ENCODE measurements around the gene LYPD1.
"Not testable (repeated sequence)": the region's sequence is repeated elsewhere in the genome, so short reads cannot be mapped to it uniquely, and the experiment has no call there.

Gene LYPD1

GRCh38 chr2:132669908-132670495 lies at the start of gene LYPD1:
TSS of gene LYPD1 (minus strand) at chr2:132670205. CDS start at chr2:132669932, 273 bp downstream.
- in situ Hi-C loops (cut with MboI; ENCODE audit: low sequenced_read_pairs), result no loop called here

DNA sequence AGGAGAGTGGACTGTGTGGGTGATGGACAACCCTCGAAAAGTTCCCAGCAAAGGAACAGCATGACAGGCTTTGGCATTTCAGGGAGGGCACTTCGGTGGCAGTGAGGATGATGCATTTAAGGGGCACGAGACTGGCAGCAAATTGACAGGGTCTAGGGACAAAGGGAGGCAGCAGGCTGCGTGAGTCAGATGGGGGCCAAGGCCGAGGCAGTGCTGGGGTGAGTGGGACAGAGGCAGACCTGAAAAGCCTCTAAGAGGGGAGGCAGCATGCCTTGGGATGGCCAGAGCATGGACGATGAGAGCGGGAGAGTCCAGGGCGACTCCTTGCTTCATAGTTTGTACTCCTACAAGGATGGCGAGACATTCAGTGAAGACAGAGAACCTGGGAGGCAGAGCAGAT lies 49.5 kb upstream of the LYPD1 start:
- in situ Hi-C loops (cut with MboI; ENCODE audit: low sequenced_read_pairs), result no loop called here

DNA sequence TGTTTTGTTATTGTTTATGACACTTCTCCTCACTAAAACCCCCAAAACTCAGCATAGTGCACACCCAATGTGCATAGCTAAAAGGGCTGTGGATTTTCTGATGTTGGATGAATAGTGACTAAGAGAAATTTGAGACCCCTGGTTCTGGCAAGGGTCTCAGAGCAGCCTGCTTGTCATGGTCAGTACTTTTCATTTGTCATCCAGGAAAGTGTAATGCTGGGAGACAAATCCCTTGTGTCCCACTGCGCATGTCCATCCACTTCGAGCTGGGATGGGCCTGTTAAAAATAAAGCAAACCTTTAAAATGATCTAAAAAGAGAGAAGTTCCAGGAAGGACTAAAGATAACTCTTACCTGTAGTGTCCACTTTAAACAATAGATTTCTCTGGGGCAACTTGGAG lies 46.9 kb upstream of the LYPD1 start:
- in situ Hi-C loops (cut with MboI; ENCODE audit: low sequenced_read_pairs), result no loop called here

GRCh38 chr2:132715386-132716351 lies 45.7 kb upstream of the LYPD1 start:
- in situ Hi-C loops (cut with MboI; ENCODE audit: low sequenced_read_pairs), result no loop called here

DNA sequence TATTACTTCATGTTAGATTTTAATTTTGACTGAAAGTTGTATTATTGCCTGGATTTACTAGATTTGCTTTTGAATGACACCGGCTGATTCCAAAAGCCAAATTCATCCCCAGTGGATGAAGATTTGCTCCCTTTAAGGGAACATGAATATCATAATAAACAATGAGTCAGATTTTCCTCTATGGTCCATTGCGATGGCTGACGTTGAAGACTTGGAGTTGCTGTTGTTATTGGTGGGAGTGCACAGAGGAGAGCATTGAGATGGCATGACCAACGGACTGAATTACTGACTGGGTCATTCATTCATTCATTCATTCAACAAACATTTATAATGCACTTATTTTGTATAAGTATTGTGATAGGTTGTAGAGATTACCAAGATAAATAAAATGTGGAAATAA lies 33.4 kb upstream of the LYPD1 start:
- in situ Hi-C loops (cut with MboI; ENCODE audit: low sequenced_read_pairs), result no loop called here

DNA sequence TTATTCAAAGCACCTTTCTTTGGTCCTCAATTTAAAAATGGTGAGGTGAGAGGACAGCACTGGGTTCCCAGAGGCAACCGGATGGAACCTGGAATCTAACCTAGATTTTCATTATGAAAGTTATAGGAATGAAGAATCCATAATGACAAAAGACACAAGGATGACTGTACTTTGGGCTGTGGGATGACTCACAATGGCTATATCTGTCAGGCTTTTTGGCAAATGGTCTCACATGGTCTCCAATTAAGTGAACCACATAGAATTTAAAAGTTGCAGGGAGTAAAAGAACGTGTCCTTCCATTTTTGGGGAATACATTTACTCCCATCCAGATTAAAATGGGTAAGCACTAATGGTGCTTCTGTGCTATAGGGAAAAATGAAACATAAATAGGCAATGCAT lies 31.8 kb upstream of the LYPD1 start:
- in situ Hi-C loops (cut with MboI; ENCODE audit: low sequenced_read_pairs), result no loop called here

DNA sequence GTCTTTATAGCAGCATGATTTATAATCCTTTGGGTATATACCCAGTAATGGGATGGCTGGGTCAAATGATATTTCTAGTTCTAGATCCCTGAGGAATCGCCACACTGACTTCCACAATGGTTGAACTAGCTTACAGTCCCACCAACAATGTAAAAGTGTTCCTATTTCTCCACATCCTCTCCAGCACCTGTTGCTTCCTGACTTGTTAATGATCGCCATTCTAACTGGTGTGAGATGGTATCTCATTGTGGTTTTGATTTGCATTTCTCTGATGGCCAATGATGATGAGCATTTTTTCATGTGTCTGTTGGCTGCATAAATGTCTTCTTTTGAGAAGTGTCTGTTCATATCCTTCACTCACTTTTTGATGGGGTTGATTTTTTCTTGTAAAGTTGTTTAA lies 29.8 kb upstream of the LYPD1 start:
- in situ Hi-C loops (cut with MboI; ENCODE audit: low sequenced_read_pairs), result not testable (repeated sequence)

- in situ Hi-C loops (cut with MboI; ENCODE audit: low sequenced_read_pairs), result not testable (repeated sequence)
Measured at GRCh38 chr2:132698347-132698746, 28.3 kb upstream of the LYPD1 start.

DNA sequence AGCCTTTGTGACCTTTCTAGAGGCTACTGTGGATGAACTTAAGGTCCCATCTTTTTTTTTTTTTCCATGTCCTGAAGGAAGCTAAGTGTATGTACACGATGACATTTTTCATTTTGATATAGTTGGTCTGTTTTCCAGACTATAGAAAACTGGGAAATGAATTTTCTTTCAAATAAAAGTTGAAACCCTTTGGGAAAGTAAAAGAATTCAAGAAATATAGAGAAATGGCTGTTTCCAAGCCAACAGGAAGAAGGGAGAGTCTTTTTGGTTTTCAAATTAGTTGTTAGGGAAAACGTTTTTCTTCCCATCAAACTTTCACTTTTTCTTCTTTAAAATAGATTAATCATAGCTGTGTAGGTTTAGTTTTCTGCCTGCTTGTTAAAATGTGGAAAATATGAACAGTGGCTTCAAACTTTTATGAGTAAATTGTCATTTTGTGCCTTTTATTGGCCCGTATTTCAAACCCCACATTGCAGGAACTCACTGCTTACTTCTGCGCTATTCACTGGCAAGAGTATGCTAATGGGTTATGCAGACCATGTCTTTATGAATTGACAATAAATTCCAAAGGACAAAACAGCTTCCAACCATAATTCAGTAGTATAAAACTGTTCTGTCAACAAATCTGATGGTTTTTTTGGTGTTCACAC lies 27.7 kb upstream of the LYPD1 start:
- in situ Hi-C loops (cut with MboI; ENCODE audit: low sequenced_read_pairs), result no loop called here

DNA sequence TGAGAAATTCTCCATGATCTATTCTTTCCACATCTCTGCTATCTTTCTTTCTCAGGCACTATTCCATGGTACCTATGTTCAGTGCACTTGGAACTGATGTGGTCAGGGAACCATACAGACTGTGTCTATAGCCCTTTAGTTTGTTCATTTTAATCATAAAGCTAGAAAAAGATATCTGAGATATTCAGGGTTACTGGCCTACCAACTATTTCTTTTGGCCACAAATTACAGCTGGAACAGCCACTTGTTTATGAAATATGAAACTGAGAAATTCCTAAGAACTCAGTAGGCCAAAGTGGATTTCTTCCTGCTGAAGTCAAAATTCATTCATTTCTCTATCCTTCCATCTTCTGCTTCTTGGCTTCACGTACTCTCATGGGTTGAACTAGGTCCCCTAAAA lies 22.8 kb upstream of the LYPD1 start:
- in situ Hi-C loops (cut with MboI; ENCODE audit: low sequenced_read_pairs), result no loop called here

GRCh38 chr2:132691556-132691955 lies 21.6 kb upstream of the LYPD1 start:
- in situ Hi-C loops (cut with MboI; ENCODE audit: low sequenced_read_pairs), result no loop called here

DNA sequence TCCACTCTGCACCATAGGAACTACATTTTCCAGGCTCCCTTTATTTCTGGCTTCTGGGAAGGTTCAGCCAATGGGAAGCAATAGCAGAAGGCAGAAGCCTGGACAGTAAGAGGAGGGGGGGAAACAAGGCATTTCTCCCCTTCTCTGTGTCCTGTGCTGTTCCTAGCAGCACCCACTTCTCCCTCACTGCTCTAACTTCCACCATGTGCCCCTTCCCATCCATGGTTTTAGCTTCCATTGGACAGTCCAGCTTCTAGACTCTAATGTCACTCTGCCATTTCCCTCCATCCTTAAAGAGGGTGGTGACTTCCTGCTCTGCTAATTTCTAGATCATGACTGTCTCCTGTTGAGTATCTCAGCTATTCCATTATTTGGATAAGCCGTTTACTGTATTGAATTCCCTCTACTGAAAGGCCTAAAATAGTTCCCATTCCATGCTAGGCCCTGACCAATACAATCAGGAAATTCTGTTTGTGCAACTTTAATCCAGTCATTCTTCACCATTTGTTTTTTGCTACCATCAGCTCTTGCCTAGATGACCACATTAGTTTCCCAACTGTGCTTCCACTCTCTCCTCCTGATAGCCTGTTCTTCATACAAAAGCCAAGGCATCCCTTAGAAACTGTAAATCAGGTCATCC lies 20.8 kb upstream of the LYPD1 start:
- in situ Hi-C loops (cut with MboI; ENCODE audit: low sequenced_read_pairs), result no loop called here

- in situ Hi-C loops (cut with MboI; ENCODE audit: low sequenced_read_pairs), result no loop called here
Measured at GRCh38 chr2:132681766-132682165, 11.8 kb upstream of the LYPD1 start.

DNA sequence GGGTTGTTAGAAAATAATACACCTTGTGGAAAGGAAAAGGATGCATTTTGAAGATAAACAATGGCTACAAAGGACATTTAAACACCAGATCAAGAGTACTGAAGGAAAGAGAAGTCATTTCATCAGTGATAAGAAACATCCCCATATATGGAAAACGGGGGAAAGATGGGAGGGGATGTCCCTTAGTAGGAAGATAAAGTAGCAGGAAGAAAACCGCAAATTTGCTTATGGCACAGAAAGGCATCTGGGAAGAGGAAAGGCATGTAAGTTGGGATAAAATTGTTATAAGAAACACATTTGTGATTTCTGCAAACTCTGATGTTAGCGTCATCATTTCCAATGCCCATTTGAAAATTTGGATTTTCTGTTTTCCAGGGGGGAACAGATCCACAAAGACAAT lies 10.5 kb upstream of the LYPD1 start:
- in situ Hi-C loops (cut with MboI; ENCODE audit: low sequenced_read_pairs), result no loop called here

DNA sequence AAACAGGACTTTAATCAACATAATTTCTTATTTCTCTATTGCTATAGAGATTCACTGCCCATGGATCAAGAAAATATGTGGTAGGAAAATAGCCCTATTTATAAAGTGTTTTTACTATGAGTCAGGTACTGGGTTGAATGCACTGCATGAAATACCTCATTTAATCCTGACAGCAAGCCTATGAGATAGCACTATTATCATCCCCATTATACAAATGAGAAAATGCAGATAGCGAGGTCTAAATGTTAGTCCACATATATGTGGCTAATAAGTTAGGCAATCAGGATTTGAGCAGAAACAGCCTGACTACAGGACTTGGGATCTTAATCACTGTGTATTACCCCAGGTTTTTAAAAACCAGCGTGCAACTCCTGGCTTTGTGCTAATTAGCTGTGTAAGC lies 8.5 kb upstream of the LYPD1 start:
- in situ Hi-C loops (cut with MboI; ENCODE audit: low sequenced_read_pairs), result no loop called here

DNA sequence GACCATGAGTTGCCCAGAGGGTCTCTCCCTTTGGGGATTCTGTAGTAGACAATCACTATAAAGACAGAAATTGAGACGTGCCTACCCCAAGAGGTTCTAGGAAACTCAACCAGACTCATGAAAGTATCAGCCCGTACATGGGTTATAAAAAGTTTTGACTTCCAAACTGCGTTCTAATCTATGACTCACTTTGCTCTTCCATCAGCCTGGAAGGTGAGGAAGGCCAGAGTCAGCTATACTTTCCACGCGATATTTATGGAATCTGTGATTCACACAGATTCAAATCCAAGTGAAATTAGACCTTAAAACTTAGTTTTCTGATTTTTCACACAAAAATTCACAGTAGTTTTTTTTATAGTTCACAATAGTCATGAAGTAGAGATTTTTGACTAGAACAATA lies 7.7 kb upstream of the LYPD1 start:
- in situ Hi-C loops (cut with MboI; ENCODE audit: low sequenced_read_pairs), result no loop called here

DNA sequence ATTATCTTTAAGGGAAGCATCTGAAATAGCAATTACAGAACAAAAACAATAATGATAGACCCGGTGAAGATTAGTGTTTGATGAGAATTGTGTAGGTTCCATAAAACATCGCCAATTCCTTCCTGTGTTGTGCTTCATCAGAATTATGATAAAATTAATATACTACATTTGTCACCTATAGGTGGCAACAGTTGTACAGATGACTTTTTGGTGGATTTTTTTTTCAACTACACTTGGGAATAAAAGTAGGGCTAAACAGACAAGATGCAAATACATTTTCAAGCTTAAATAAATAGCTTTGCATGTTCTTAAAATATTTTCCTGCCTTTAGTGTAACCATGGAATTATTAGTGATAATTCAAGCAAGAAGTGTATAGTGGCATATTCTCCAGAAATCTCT lies 7.0 kb upstream of the LYPD1 start:
- in situ Hi-C loops (cut with MboI; ENCODE audit: low sequenced_read_pairs), result no loop called here

DNA sequence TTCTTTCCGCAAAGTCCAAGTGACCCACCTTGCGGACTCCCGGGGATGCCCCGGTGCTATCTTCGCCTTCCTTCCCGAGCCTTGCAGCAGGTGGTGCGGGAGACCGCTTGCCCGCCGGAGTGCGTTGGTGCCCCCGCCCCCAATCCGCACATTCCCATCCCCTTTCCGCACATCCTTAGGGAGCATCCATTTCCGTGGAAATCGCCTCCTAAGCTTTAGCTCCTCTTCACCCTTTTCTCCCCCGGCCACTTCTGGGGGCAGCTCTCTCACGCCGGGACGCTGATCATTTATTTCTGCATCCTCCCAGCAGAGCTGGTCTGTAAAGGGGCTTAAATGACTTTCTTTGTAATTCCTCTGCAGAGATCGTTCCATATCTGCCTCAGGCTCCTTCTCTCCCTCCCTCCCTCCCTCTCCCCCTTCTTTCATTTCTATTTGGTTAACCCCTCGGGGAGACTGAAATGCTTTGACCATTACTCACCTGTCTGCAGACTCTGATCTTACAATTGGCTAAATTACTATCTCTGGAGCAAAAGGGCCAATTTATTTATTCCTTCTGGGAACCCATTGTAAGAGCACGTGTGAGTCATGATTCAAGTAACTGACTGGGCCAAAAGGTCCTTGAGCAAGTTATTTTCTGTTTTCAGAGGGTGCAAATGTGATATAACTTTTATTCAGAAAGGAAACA lies 1.3 kb upstream of the LYPD1 start:
- in situ Hi-C loops (cut with MboI; ENCODE audit: low sequenced_read_pairs), result no loop called here

- in situ Hi-C loops (cut with MboI; ENCODE audit: low sequenced_read_pairs), result no loop called here
Measured at GRCh38 chr2:132670496-132671150, 618 bp upstream of the LYPD1 start.

Data from HL-60/S4 treated with retinoic acid at 250 ng/mL for 4 days and 3 days (cell line).